HG02571 (cell line): ENCODE data around the gene PCSK4.
A peak's percentile ranks its signal among the peaks of the same experiment; 100 is the strongest.
"Not testable (repeated sequence)": the region's sequence is repeated elsewhere in the genome, so short reads cannot be mapped to it uniquely, and the experiment has no call there.

Experiments used
- ATAC-seq: cut with Tn5 transposase; IDR thresholded peaks from one replicate; pipeline ENCODE4 v1.9.1; 2021; ENCODE audit warnings: mild to moderate bottlenecking, moderate library complexity; ENCODE audit not compliant: unreplicated experiment

Gene PCSK4

GRCh38 chr19:1490311-1491113 lies at the start of gene PCSK4:
PCSK4 (minus strand) TSS chr19:1490350; CDS start chr19:1490346, 4 bp downstream.
- peak; percentile 78 for ATAC-seq

GRCh38 chr19:1539749-1540148 lies 49.6 kb upstream of the PCSK4 start:
- ATAC-seq, result not testable (repeated sequence)

- ATAC-seq, result no peak
Measured at GRCh38 chr19:1538978-1539377, 48.8 kb upstream of the PCSK4 start.

DNA sequence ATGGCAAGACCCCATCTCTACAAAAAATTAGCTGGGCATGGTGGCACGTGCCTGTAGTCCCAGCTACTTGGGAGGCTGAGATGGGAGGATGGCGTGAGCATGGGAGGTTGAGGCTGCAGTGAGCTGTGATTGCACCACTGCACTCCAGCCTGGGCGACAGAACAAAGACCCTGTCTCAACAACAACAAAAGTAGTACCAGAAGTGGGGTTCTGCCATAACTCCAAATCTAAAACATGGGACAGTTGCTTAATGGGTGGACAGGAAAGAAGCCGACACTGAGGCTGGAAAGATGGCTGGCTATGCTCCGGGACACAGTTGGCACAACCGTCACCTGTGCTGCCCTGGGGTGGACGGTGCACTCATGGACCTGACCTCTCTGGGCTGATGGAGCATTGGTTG lies 45.5 kb upstream of the PCSK4 start:
- not testable (repeated sequence) for ATAC-seq

GRCh38 chr19:1534972-1535371 lies 44.8 kb upstream of the PCSK4 start:
- no peak for ATAC-seq

- ATAC-seq, result no peak
Measured at GRCh38 chr19:1533510-1534150, 43.5 kb upstream of the PCSK4 start.

DNA sequence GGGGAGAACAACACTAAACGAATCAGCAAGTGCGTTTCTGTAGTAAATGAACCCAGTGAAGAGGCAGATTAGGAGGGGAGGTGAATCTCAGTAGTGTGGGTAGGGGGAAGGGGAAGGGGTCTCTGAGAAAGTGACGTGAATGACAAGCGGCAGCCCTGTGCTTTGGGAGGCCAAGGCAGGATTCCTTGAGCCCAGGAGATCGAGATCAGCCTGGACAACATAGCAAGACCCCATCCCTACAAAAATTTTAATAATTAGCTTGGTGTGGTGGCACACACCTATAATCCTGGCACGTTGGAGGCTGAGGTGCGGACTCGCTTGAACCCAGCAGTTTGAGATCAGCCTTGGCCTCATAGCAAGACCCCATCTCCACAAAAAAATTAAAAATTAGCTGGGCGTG lies 41.9 kb upstream of the PCSK4 start:
- ATAC-seq, result no peak

GRCh38 chr19:1531587-1531986 lies 41.4 kb upstream of the PCSK4 start:
- ATAC-seq, result no peak

GRCh38 chr19:1530856-1531255 lies 40.7 kb upstream of the PCSK4 start:
- not testable (repeated sequence) for ATAC-seq

DNA sequence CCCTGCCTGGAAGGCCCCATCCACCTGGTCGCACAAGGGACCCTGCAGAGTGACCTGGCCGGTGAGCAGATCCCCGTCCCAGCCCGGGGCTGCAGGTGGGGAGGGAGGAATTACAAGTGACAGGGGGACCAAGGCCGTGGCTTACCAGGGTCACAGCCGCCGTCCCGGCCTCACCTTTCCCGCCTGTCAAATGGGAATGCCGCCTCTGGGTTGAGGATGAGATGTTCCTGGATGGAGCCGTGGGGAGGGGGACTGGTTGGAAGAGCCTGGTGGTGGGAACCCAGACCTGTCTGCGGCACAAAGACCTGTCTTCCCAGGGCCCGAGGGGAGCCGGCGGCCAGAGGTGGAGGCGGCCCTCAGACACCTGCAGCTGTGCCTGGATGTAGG lies 39.3 kb upstream of the PCSK4 start:
- ATAC-seq, result no peak

- no peak for ATAC-seq
Measured at GRCh38 chr19:1528596-1529429, 38.7 kb upstream of the PCSK4 start.

- no peak for ATAC-seq
Measured at GRCh38 chr19:1527650-1528309, 37.6 kb upstream of the PCSK4 start.

GRCh38 chr19:1526979-1527649 lies 37.0 kb upstream of the PCSK4 start:
- no peak for ATAC-seq

DNA sequence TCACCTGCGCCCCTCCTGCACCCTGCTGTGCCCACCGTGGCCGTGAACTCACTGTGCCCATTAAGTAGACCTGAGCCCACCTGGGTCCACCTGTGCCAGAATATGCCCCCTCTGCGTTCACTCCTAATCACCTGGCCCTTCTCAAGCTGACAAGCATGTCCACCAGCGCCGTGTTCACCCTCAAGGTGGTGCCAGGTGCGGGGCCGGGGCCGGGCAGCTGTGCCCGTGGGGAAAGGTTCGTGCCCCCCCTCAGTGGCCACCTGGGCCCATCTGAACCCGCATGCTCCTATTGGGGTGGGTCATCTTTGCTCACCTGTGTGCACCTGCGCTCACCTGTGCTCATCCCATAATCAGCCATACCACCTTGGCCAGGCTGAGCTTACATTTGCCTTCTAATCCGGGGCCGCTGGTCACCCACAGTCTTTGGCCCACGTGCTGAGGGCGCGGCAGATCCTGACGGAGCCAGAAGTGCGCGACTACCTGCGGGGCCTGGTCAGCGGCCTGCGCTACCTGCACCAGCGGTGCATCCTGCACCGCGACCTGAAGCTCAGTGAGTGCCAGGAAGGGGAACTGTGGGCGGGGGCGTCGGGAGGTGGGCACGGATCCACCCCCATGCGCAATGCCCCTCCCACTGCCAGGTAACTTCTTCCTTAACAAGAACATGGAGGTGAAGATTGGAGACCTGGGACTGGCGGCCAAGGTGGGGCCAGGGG lies 36.1 kb upstream of the PCSK4 start:
- no peak for ATAC-seq

GRCh38 chr19:1525343-1525742 lies 35.2 kb upstream of the PCSK4 start:
- no peak for ATAC-seq

DNA sequence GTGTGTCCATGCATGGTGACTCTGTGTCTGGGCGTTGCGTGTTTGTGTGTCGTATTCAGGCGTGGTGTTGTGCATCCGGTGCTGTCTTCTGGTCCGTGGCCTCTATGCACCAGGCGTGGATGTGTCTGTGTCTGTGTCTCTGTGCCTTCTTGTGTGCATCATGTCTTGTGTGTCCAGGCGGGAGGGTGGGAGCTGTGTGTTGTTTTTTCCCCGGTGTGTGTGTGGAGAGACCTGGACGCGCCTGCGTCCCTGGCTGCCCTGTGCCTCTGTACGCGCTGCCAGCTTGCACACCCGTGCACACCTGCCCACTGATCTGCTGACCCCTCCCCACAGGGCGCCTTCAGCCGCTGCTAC lies 34.8 kb upstream of the PCSK4 start:
- no peak for ATAC-seq

GRCh38 chr19:1524287-1524971 lies 34.3 kb upstream of the PCSK4 start:
- ATAC-seq, result no peak

DNA sequence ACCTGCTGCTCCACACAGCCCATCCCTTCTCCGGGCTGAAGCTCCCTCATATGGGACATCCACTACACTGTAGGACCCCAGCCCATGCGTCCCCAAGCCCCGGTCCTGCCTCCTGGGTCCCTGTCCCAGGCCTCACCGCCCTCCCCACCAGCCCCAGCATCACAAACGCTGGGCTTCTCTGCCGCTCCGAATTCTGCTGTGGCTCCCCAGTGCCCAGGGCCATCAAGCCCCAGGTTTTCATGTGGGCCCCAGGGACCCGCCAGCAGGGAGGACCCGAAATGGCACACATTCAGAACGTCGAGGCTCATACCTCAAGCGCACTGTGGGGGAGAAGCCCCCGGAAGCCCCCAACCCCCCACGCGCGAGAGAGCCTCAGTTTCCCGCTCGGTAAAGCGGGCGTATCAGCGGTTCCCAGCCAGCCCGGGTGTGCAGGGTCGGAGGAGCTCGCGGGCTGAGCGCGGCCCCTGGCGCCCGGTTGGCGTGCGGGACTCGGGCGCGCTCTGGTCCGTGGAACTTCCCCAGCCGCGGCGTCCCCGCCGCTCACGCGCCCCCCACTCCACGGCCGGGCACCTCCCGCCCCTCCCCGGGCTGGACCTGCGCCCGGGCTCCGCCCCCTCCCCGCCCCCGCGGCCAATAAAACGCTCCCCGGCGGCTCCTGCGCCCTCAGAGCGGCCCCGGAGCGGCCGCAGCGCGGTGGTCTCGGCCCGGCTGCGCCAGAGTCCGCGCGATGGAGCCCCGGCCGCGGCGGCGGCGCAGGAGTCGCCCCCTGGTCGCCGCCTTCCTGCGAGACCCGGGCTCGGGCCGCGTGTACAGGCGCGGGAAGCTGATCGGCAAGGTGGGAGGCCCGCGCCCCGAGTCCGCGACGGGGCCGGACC lies 33.5 kb upstream of the PCSK4 start, which contains the start of gene PLK5:
Gene PLK5, plus strand, starts transcription at position 666 of the 875 bp plus-strand sequence. CDS start 2,920 bp downstream, outside the sequence.
- ATAC-seq, result no peak
